ENCODE results near the gene SLC12A4.

Gene SLC12A4

GRCh38 chr16:67907397-67908180 lies 60.8 kb downstream of the SLC12A4 start:
- H3K36me3 Mint-ChIP-seq (ENCODE audit: low read depth) = peaks cover 32% of the 10 kb centered on the region
- no peak overlapping the region for H3K27ac Mint-ChIP-seq
- H3K4me1 Mint-ChIP-seq = peaks cover 4% of the 10 kb centered on the region
- no peaks in the 10 kb centered on the region for H3K27me3 Mint-ChIP-seq (ENCODE audit: low read depth)
- no peak for TF ChIP-seq CTCF (IDR thresholded peaks at IDR 0.05; ENCODE audit: unreplicated experiment in 3 of 3)
- H3K4me3 Mint-ChIP-seq = no peak overlapping the region
- no peaks in the 10 kb centered on the region for H3K9me3 Mint-ChIP-seq

GRCh38 chr16:67902831-67903230 lies 65.6 kb downstream of the SLC12A4 start:
- no peaks in the 10 kb centered on the region for H3K27me3 Mint-ChIP-seq (ENCODE audit: low read depth)
- H3K9me3 Mint-ChIP-seq = no peaks in the 10 kb centered on the region
- peaks cover 9% of the 10 kb centered on the region for H3K36me3 Mint-ChIP-seq (ENCODE audit: low read depth)
- peak overlapping the region in 1 of 3 experiments; percentile 40 for H3K27ac Mint-ChIP-seq
- no peak overlapping the region for H3K4me3 Mint-ChIP-seq
- H3K4me1 Mint-ChIP-seq = peaks cover 17% of the 10 kb centered on the region
- no peak for TF ChIP-seq CTCF (IDR thresholded peaks at IDR 0.05; ENCODE audit: unreplicated experiment in 3 of 3)

GRCh38 chr16:67901734-67902133 lies 66.7 kb downstream of the SLC12A4 start:
- Mint-ChIP-seq H3K27ac (no peak overlapping the region), H3K9me3 (no peaks in the 10 kb centered on the region), H3K36me3 (ENCODE audit: low read depth) (peaks cover 9% of the 10 kb centered on the region), H3K4me1 (peaks cover 22% of the 10 kb centered on the region), H3K27me3 (ENCODE audit: low read depth) (no peaks in the 10 kb centered on the region), H3K4me3 (no peak overlapping the region)
- TF ChIP-seq CTCF (IDR thresholded peaks at IDR 0.05; ENCODE audit: unreplicated experiment in 3 of 3) = no peak

GRCh38 chr16:67897231-67897630 lies 71.2 kb downstream of the SLC12A4 start:
- Mint-ChIP-seq H3K36me3 (ENCODE audit: low read depth) (no peaks in the 10 kb centered on the region), H3K4me3 (peak overlapping the region in 1 of 3 experiments; percentile 19), H3K27me3 (ENCODE audit: low read depth) (no peaks in the 10 kb centered on the region), H3K27ac (peak overlapping the region in 2 of 3 experiments; percentile 2 to 5), H3K9me3 (no peaks in the 10 kb centered on the region), H3K4me1 (peaks cover 40% of the 10 kb centered on the region)
- TF ChIP-seq CTCF (IDR thresholded peaks at IDR 0.05; ENCODE audit: unreplicated experiment in 3 of 3) = no peak

- no peaks in the 10 kb centered on the region for H3K9me3 Mint-ChIP-seq
- no peaks in the 10 kb centered on the region for H3K27me3 Mint-ChIP-seq (ENCODE audit: low read depth)
- peak overlapping the region; percentile 62 to 98 (median 86) for H3K27ac Mint-ChIP-seq
- TF ChIP-seq CTCF (IDR thresholded peaks at IDR 0.05; ENCODE audit: unreplicated experiment in 3 of 3) = no peak
- peaks cover 28% of the 10 kb centered on the region for H3K4me1 Mint-ChIP-seq
- H3K36me3 Mint-ChIP-seq (ENCODE audit: low read depth) = no peaks in the 10 kb centered on the region
- H3K4me3 Mint-ChIP-seq = peak overlapping the region; percentile 97 to 98 (median 98)
Measured at GRCh38 chr16:67893743-67894399, 74.6 kb downstream of the SLC12A4 start.
